Hepatocyte (in vitro differentiated cells): Measurements from ENCODE around the gene ZNF594.
"Not testable (repeated sequence)": the region's sequence is repeated elsewhere in the genome, so short reads cannot be mapped to it uniquely, and the experiment has no call there.

Experiments used
- CTCF ChIP-seq: fragments of 200-600 bp; sonication (generic); IDR thresholded peaks from 2 replicates; pipeline ENCODE4 v1.5.1; 2016; ENCODE audit warnings: antibody characterized with exemption, mild to moderate bottlenecking; ENCODE audit not compliant: poor library complexity
- EZH2 ChIP-seq: fragments of 200-600 bp; sonication (generic); IDR thresholded peaks from 2 replicates; pipeline ENCODE4 v1.6.1; 2016; ENCODE audit warnings: antibody characterized with exemption, mild to moderate bottlenecking, borderline replicate concordance
- EZH2phosphoT487 ChIP-seq: fragments of 200-600 bp; sonication (generic); IDR thresholded peaks from one replicate; pipeline ENCODE4 v1.6.1; 2018; ENCODE audit warnings: antibody characterized with exemption, mild to moderate bottlenecking, low read depth, moderate library complexity; ENCODE audit not compliant: unreplicated experiment, severe bottlenecking

GRCh38 chr17:5136580-5137412 is 54.9 kb downstream of the ZNF594 start:
- TF ChIP-seq CTCF, EZH2, EZH2phosphoT487: not testable (repeated sequence)
